NOMO-1 treated with dmso at 0.1 percent for 144 hours (cell line): ENCODE results near the gene DOCK1.

Experiments
- DNase-seq: peaks from one replicate; lab custom pipeline; 2025; ENCODE audit not compliant: unreplicated experiment; lab: John Stamatoyannopoulos, UW

The DOCK1 gene

DNA sequence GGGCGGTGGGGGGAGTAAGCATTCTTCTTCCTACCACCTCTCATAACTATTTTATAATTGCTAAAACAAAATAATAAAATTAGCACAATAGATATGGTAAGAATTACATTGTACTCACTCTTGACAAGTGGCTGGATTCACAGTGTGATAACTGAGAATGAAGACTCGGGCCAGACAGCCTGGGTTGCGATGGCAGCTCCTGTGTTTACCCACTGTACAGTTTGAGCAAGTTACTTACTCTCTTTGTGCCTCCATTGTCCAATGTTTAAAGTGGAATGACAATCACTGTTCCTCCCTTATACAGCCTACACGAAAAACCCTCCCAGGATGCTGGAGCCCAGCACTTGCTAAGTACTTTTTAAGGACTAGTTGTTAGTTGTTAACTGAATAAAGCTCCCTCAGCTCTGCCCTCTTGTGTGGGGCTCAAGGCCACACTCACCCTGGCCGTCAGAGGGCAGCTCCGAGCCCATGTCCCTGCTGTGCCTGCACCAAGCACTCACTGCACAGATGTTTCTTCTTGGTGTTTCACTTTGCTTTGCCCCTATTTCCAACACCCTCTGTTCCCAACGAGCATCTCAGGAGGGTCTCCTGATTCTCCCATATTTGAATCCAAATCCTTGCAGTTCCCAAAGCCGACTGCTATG, 587.5 kb downstream of the DOCK1 start:
- no peak for DNase-seq

DNA sequence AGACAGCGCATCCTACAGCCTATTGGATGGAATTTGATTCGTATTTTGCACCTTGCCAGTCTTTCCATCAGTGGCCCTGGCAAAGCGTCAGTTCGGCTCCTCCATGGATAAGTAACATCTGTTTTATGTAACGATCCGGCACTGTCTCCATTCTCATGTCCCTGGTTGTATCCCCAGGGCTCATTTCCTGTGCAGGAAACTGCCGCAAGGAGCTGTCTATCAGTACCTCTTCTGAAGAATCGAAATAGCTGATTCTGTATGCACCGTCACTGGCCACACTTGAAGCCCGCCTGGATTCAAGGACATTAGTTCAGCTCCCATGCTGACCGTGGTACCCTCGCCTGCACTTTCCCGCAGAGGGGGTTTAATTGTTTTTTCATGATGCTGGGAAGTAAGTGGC, 590.8 kb downstream of the DOCK1 start:
- DNase-seq = no peak

DNA sequence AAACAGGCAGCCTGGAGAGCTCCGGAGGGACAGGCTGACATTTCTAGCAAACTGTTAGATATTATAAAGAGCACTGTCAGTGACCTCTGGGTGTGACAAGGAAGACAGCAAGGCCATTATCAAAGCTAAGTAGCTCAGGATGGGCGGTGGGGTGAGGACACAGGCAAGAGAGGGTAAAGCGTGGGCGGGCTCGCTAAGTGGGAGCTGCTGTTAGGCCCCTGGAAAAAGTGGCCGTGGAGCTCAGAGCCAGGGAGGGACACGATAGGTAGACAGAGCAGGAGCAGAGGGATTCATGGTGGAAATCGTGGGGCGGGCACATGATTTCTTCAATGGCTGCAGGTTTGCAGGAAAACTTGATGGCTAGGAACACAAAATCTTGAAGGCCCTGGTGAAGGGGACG, 592.5 kb downstream of the DOCK1 start:
- no peak for DNase-seq

DNA sequence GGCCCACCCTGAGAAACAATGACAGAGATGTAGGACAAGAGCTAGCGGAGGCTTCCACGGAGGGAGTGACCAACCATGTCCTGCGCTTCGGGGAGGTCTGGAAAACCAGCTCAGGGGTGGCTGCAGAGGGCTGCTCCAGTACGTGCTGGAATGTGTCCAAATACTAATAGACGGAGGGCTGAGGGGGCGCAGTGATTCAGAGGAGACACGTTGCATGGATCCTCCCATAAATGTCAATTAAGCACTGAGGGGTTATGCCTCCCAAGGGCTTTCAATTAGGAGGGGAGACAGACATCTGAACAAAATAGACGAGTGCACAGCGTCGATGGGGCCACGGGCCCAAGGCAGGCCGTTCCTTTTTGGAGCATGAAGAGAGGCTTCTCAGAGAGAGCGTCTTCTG, 592.9 kb downstream of the DOCK1 start:
- no peak for DNase-seq

DNA sequence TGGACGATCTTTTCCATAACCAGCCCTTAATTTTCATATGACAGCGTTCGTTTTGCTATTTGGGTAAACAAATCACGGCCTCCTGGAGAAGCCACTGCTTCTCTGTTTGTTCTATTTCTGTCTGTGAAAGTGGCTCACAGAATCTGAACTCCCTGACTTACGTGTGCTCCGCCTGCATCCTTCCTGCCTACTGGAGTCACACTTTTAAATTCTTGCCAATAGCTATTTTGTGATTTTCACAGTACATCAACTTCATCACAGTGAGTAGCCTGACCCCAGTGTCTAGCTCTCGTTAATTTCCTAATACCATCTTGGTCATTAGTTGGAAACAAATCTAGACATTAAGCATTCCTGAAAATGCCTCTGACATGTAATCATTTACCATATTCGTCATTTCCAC, 594.9 kb downstream of the DOCK1 start:
- DNase-seq = no peak
